Measurements from ENCODE around the gene MAPKAP1.

Gene MAPKAP1

DNA sequence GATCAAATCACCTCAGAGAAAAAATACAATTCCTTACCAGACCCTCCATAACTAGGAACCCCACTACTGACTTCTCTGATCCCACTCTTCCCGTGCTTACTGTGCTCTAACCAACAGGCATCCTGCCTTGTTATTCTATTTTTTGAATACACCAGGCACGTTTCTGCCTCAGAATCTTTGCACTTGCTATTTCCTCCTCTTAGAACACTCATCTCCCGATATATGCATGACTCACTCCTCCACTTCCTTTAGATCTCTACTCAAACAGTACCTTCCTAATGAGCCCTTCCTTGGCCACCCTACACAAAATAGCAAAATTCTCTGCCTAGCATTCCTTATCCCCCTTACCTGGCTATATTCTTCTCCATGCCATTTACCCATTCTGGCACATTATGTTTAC is 43.9 kb downstream of the MAPKAP1 start:
- DNase-seq: no peak

DNA sequence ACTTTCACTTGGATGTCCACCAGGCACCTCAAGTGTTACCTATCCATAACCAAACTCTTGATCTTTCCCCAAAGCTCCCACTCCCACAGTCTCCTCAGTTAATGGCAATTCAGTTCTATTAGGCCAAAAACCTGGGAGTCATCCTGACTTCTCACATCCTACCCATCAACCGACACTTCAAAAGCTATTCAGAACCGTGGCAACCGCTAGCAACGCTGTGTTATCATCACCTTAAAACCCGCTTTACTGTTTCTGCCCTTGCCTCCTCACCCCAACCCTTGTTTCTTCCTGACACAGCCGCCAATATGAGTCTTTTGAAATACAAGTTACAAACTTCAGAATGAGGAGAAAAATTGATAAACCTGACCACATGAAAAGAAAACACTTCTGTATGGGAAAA is 46.5 kb downstream of the MAPKAP1 start:
- no peak for DNase-seq

DNA sequence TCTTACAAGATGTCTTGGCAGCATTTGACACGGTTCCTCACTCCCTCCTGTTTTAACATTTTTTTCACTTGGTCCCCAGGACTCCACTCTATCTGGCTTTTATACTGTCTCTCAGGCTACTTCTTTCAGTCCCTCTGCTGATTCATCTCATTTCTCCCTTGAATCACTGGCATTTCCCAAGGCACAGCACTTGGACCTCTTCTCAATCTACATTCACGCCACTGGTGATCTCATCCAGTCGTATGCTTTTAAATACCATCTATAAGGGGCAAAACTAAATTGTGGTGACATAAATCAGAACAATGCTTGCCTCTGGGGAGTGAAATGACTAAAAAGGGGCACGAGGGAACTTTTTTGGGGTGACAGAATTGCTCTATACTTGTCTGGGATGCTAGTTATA is 47.1 kb downstream of the MAPKAP1 start:
- DNase-seq: no peak

DNA sequence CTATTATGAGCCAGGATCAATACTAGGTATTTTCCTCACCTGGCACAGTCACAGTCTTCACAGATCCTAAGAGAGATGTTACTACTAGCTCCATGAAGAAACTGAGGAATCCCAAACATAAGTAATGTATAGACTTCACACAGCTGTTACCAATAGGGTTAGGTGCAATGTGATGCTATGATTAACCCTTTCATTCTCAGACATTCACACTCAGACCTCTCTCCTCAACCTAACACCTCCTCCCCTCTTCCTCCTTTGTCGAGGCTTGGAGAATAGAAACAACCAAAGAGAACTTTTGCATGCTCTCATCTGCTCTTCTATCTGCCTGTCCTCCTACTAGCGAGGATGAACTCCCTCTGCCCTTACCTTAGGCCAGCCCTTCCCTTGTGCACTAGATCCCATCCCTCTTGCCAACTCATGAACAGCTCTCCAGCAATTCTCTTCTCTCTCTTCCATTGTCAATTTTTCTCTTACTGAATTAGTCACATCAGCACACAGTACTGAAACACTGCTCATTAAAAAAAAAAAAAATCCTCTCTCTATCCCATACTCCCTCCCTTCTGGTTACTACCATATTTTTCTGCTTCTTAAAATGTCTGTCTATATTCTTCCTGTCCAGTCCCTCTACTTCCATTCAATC is 47.7 kb downstream of the MAPKAP1 start:
- DNase-seq: no peak

DNA sequence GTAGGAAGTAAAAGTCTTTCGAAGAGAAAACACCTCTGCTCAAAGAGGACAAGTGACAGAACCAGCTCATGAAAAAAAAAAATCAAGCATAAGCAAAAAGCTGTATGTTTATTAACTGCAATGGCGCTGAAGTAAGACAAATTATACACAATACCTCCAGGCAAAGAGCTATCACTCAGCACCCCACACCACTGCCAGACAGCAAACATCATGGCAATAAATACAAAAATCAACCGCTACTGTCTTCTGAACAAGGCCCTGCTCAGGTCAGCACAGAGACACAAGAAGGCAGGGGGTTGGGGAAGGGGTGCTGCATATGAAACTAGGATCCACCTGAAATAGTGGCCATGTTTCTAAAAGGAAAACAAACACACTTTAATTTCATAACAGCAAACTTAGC is 50.4 kb downstream of the MAPKAP1 start:
- DNase-seq: no peak

DNA sequence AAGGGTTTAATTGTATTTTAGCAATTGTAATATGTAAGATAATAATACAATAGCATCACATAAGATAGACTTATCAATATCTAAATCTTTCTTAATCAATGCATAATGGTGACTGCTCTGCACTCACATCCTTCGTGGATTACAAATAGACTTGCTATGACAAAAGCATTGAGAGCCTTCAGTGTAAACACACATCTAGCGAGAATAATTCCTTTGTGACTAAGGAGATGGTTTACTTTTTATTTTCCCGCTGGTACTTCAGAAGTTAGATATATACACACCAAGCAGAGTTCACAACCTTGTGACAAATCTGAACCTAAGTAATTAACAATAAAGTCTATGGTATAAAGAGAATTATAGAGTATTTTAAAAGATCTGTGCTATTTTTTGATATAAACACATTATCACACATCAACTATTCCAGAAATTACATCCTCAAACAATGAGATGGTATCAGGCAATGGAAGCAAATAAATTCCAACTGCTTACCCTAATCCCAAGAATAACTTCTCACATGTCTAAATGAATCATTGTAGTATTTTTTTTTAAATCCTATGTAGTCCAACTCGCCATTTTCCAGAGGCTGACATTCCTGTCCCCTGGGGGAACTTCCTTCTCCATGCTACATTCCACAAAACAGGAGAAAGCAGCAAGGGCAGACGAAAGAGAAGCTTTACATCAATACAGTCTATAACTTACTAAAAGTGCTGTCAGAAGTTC is 51.2 kb downstream of the MAPKAP1 start:
- no peak for DNase-seq

DNA sequence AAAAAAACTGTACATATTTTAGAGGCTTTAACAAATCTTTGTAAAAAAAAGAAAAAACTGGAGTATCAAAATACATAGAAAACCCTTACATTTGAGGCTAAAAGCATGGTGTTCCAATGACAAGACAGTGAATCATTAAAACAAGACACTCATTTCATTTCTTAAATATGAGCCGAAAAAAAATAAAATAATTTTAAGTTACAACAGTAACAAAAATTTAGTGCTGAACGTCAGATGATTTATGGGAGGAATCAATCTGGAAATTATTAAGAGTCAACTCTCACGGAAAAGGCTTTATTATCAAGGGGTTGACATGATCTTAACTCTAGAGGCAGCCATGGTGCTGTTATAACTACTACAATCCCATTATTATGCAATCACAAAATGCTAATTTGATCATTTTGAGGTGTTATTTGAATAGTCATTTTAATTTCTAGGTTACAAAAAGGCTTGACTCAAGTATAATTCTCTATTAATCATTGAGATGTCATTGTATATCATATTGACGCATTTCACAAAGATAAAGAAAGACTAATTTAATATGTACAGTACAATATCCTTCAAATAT is 51.9 kb downstream of the MAPKAP1 start:
- no peak for DNase-seq

DNA sequence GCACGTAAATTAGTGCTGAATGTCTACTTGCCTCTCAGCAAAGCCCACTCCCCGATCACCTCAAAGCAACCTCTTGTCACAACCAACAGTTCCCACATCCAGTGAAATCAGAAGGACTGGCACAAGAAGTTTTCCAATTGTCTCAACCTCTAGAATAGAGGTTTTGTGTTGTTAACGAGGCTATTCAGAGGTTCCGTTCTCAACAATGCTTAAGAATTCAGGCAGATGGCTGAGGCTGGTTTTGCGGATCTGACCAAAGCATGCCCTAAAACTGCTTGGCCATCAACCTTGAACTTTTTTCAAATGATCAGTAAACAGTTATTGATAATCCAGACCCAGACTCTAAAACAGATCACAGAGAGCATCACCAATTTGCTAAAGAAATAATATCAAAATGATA is 52.9 kb downstream of the MAPKAP1 start:
- no peak for DNase-seq

DNA sequence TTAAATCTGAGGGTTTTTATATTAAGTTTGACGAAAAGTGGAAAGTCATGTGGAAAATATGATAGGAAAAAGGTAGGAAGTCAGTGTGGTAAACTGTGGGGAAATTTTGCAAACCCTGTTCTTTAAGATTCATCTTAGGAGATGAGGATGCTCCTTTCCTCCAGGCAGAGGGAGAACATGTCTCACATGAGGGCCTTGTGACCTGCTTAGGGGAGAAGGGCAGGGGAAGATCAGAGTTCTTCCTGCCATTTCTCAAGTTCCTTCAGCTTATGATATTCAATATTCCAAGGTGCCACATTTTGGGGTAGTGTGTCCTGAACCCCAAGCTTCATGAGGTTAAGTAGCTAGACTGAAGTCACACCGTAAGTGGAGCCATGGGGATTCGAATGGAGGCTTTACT is 53.7 kb downstream of the MAPKAP1 start:
- DNase-seq: no peak

DNA sequence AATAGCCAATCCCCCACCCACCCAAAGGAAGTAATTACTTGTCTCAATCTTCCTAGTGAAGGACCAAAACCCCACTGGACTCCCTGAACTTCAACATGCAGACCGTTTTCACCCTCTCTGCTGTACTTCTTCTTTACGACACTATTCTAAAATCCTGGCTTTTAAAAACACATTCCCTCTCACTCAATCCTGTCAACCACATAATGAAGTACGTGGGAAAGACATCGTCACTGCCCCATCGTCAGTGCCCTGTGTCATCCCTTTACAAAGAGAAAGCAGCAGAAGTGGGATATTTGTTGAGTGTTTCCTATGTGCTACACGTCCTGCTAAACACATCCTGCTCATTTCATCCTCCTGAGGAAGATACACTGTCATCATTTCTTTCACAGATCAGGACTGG is 54.2 kb downstream of the MAPKAP1 start:
- DNase-seq: no peak

DNA sequence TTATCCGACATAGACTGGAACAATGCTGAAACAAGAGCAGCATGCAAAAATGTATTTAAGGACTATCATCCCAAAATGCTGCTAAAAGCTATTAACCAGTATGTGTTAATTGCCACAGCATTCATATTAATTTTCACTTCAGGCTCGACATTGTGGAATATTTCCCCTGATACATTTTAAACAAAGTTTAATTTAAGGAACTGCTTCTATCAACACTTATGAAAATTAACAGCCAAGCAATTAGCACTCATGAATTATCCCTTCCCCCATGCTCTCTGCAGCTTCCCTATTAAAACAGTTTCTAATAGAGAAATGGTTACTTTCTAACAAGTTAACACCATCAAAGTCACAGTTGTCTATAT is 54.8 kb downstream of the MAPKAP1 start:
- DNase-seq: no peak

DNA sequence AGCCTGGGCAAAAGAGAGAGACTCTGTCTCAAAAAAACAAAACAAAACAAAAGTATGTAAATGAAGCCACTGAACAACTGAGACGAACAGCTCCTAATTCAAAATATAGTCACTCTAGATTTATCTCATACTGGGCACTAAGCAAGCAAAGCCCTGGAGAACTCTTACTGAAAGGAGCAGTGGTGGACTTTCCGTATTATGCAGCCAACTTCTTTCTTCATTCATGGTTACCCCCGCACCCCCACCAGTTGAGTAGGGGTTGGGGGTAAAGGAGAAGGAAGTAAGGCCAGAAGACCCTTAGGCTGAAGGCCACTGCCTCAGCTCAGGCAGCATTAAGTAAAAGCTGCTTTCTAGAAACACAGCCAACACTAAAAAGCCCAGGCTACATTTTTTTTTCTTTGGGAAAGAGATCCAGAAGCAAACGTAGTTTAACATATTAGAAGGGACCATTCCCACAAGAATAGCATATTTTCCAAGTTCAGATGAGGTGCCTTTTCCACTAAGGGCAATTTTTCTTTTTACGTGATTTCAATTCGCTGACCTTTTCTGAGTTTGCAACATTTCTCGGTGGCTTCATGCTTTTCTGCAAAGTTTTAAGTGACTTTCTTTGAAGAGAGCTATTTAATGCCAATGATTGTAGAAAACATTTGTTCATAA is 55.3 kb downstream of the MAPKAP1 start:
- no peak for DNase-seq

DNA sequence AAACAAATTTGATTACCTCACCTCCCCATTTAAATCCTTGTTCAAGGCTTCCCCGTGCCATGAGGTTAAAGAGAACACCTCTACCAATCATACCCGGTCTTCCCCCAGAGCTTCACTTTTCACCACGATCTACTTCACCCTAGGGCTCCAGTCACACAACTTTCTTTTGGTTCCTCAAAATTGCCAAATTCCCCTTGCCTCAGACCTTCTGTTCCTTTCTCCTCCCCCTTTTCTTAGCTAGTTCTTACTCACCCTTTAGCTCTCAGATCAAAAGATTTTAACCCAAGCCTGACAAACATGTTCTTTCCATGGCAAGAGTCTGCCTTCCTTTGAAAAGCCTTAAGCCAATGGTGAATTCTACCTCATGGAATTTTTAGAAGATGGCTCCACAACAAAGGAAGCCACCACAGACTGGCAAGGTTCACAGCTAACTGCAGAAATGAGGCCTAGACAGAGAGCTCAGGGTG is 56.7 kb downstream of the MAPKAP1 start:
- DNase-seq: no peak

DNA sequence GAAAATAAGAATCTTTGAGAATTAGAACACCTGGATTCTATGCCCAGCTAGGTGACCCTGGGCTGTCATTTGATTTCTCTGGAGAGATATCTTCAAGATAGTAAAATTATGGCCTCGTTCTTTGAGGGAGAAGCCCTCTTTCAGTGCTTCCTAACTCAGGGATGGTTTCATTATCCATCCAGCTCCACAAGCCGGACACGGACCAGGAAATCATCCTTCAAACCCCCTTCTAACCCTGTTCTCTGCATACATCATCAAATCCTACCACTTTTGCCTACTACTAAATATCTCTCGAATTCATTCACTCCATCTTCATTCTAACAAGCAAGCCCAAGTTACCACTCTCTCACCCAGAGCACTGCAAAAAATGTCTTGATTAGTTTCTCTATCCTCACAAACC is 57.2 kb downstream of the MAPKAP1 start:
- DNase-seq: no peak

DNA sequence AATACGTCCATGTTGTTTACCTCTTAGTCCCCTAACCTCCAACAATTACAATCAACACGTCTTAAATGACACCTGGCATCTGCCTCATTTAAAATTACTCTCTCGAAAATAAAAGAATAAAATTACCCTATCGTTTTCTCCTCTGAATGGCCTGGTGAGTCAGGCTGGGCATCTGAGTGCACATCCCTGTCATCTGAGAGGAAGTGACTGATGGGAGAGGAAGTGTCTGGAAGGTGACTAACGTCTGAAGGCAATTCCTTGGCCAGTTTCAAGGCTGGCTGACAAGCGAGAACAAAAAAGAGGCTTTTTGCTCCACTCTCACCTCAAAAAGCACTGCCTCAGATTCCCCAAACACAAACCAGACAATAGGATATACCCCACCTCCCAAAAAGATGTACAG is 57.7 kb downstream of the MAPKAP1 start:
- no peak for DNase-seq

DNA sequence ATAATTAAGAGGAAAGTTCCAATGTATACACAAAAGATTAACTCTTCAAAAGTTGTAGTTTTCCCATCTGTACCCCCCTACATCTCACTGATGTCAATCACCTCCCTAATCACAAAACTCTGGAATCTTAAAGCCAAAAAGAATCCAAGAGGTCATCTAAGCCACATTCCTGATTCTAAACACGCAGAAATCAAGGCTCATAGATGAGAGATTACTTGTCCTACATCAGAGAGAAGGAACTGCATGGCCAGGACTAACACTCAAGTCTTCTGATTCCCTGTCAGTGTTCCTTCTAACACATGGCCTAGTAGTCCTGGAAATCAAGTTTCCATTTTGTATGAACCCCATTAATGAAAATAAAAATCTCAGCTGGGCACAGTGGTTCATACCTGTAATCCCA is 58.7 kb downstream of the MAPKAP1 start:
- DNase-seq: no peak

DNA sequence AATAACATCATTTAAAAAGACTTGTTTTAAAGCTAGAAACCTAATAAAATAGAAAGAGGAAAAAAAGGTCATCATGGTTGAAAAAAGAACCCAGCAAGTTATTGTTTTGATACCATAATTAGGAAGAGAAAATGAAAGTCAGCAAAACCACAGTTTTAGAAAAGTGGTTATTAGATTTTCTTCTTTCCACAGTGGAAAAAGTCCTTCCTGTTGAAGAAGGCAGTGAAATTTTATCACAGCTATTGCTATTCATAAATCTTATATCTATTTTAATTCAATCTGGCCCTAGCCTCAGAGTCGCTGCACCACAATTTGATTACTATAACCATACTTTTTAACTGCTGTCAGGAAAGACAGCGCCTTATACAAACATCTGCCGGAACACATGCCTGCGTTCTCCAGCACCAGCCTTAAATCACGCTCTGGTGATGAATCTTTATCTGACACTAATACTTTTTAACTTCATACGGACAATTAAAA is 60.3 kb downstream of the MAPKAP1 start:
- no peak for DNase-seq

DNA sequence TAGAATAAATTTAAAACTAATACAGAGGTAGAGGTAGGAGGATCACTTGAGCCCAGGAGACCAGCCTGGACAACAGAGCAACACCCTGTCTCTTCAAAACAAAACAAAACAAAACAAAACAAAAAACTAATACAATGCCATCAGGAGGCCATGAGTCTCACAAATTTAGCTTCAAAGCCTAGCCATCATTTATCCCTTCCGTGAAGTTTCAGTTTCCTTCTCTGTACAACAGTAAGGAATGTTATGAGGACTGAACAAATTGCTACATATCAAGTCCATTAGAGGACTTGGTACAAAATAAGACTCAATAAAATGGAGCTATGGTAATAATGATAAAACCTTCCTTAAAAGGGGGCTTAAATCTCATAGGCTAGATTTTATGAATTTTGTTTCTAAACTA is 60.8 kb downstream of the MAPKAP1 start:
- no peak for DNase-seq

DNA sequence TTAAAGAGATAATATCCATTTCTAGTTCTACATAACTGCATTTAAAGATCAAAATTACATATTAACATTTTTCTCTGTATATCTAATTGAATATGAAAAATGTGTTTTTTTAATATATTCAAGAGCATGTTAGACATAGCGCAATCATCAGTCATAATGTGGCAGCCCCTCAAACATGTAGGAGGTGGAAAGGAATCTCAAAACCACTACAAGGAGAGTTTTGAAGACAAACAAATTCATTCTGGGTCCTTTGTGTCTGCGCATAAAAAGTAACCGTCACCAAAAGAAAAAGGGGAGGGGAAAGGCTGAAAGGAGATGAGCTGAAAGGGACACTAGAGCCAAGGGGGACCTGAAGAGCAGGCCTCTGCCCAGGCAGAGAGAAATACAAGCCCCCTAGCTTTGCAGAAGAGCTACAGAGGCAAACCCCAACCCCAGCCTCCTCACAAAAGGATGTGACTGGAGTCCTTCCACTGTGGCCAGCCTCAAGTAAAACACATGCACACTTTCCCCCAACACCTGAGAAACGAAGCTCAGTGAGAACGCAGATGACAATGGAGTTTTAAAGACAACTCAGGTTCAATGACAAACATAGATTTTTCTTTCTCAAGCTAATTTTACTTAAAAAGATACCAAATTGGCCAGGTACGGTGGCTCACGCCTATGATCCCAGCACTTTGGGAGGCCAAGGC is 62.0 kb downstream of the MAPKAP1 start:
- no peak for DNase-seq

DNA sequence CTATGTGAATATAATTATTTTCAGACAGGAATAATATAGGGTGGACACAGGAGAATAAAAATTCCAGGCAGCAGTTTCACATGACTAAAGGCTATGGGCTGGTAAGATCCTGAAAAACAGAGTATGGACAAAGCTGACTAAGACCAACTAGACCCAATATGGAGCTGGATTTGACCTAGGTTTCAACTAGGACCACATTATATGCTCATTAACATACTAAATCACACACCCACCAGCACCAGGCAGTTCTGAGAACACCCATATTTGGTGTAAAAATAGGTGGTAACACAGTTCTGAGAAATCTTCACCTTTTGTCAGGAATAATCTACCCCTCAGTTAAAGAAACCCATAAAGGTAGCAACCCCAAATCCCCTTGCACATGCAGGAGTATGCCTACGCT is 64.7 kb downstream of the MAPKAP1 start:
- DNase-seq: no peak

DNA sequence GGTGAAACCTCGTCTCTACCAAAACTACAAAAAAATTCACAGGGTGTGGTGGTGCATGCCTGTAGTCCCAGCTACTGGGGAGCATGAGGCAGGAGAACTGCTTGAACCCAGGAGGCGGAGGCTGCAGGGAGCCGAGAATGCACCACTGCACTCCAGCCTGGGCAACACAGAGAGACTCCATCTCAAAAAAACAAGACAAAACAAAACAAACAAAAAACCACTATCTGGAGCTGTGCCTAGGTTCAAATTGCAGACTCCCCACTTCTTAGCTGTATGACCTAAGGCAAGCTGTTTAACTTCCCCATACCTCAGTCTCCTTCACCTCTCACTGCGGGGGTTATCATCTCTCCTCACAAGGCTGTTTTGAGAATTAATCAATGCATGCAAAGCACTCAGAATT is 68.0 kb downstream of the MAPKAP1 start:
- DNase-seq: no peak

DNA sequence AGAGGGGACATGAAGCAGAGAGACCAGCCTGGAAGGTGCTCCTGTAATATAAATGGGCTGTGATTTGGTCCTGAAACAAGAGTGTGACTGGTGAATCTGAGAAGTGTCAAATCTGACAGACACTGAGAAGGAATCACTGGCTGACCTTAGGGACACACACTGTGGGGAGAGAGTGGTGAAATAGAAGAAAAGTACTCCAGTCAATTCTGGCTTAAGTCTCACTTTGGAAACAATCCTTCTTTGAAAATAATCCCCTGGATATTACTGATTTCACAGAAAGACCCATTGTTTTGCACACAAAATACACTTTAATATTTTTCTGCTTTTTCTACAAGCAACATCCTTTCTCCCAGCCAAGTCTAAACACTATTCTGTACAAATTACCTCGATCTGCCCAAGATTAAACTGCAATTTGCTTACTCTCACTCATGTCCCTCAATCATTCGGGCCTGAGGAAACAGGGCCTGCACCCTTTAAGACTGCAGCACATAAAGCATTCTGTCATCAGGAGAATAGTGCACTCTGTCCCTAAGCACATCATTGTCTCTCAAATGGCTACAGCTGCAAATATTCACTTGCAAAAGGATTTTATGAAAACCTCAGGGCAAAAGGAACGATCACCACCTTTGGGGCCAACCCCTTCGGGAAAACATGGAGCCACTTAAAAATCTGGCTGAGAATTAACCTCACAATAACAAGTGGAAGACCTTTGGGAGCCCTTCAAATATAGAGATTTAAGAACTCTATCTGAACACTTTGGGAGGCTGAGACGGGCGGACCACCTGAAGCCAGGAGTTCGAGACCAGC is 68.6 kb downstream of the MAPKAP1 start:
- DNase-seq: no peak

DNA sequence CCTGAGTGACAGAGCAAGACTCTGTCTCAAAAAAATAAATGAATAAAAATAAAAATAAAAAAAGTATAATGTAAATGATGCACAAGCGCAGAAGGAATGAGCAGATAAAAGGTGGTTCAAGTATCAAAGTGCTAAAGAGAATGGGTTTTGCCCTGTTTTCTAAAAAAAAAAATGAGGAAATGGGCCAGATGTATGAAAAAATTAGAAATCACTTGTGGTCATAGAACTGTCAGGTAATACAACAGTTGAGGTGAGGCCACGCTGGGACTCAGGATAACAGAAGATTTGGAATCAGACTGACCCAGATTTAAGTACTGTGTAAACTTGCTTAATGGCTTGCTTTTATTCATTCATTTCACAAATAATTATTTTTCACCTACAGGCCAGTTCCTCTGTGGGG is 69.8 kb downstream of the MAPKAP1 start:
- DNase-seq: no peak
